Chondrocyte (in vitro differentiated cells): ENCODE results near the gene NSUN5. TPM values are rescaled to one million over a fixed set of nuclear protein-coding genes. Genes with fewer than 3 reads are reported as not detected.

ENCODE experiments used
- DNase-seq: peaks from one replicate; pipeline ENCODE4 v3.0.0; 2021; ENCODE audit warnings: mixed read lengths, low spot score
- H3K27ac Mint-ChIP-seq: one replicate; pipeline ENCODE4 v1.8.0; 2021; ENCODE audit warnings: mild to moderate bottlenecking, moderate library complexity, mixed read lengths; ENCODE audit not compliant: unreplicated experiment
- H3K27me3 Mint-ChIP-seq: 2 replicates; pipeline ENCODE4 v1.8.0; 2021; ENCODE audit warnings: low read depth, mixed read lengths
- H3K36me3 Mint-ChIP-seq: 2 replicates; pipeline ENCODE4 v1.8.0; 2021; ENCODE audit warnings: low read depth, mixed read lengths
- H3K4me1 Mint-ChIP-seq: 2 replicates; pipeline ENCODE4 v1.8.0; 2021; ENCODE audit warnings: low read depth, mild to moderate bottlenecking, mixed read lengths
- H3K4me3 Mint-ChIP-seq: one replicate; pipeline ENCODE4 v1.8.0; 2021; ENCODE audit warnings: mild to moderate bottlenecking, moderate library complexity, mixed read lengths; ENCODE audit not compliant: unreplicated experiment
- H3K9me3 Mint-ChIP-seq: 2 replicates; pipeline ENCODE4 v1.8.0; 2021; ENCODE audit warnings: low read depth, mixed read lengths
- CTCF ChIP-seq: fragments of 200-600 bp; sonication (generic); IDR thresholded peaks from 2 replicates; pipeline ENCODE4 v1.5.0; 2021; ENCODE audit warnings: antibody characterized with exemption, mild to moderate bottlenecking, moderate library complexity
- total RNA-seq: library from RNA; stranded (reverse); gene quantifications from 3 replicates; pipeline ENCODE4 v1.2.1, GENCODE V29; 2021

NSUN5 gene
- total RNA-seq, 1 donor from 2014 or later: 15.5 TPM

GRCh38 chr7:73345538-73345937, 36.9 kb upstream of the NSUN5 start:
- Mint-ChIP-seq H3K36me3 (no peaks in the 10 kb centered on the region), H3K4me1 (peaks cover 20% of the 10 kb centered on the region), H3K27ac (no peak overlapping the region), H3K4me3 (no peak overlapping the region), H3K9me3 (no peaks in the 10 kb centered on the region), H3K27me3 (no peaks in the 10 kb centered on the region)
- no peak for DNase-seq
- TF ChIP-seq CTCF: no peak

GRCh38 chr7:73343671-73344380, 35.2 kb upstream of the NSUN5 start:
- DNase-seq: no peak
- Mint-ChIP-seq H3K27me3 (no peaks in the 10 kb centered on the region), H3K4me3 (no peak overlapping the region), H3K27ac (no peak overlapping the region), H3K9me3 (no peaks in the 10 kb centered on the region), H3K36me3 (no peaks in the 10 kb centered on the region), H3K4me1 (peaks cover 14% of the 10 kb centered on the region)
- TF ChIP-seq CTCF: no peak

GRCh38 chr7:73342645-73343044, 34.0 kb upstream of the NSUN5 start:
- no peak for DNase-seq

GRCh38 chr7:73341877-73342276, 33.3 kb upstream of the NSUN5 start:
- Mint-ChIP-seq H3K9me3 (no peaks in the 10 kb centered on the region), H3K27me3 (no peaks in the 10 kb centered on the region), H3K4me3 (no peak overlapping the region), H3K4me1 (peaks cover 20% of the 10 kb centered on the region), H3K27ac (no peak overlapping the region), H3K36me3 (no peaks in the 10 kb centered on the region)
- no peak for DNase-seq
- TF ChIP-seq CTCF: no peak

More at GRCh38 chr7:73342645-73343044, 34.0 kb upstream of the NSUN5 start:
- Mint-ChIP-seq H3K27ac (no peak overlapping the region), H3K4me3 (no peak overlapping the region), H3K9me3 (no peaks in the 10 kb centered on the region), H3K36me3 (no peaks in the 10 kb centered on the region), H3K4me1 (peaks cover 20% of the 10 kb centered on the region), H3K27me3 (no peaks in the 10 kb centered on the region)
- TF ChIP-seq CTCF: peak; percentile 86

GRCh38 chr7:73340514-73340913, 31.9 kb upstream of the NSUN5 start:
- Mint-ChIP-seq H3K27me3 (no peaks in the 10 kb centered on the region), H3K27ac (no peak overlapping the region), H3K9me3 (no peaks in the 10 kb centered on the region), H3K4me3 (no peak overlapping the region), H3K36me3 (no peaks in the 10 kb centered on the region), H3K4me1 (peaks cover 18% of the 10 kb centered on the region)
- DNase-seq: no peak
- TF ChIP-seq CTCF: no peak
